GM23338 (cell line): ENCODE measurements around the gene POLDIP3. TPM values are rescaled to one million over a fixed set of nuclear protein-coding genes. Genes with fewer than 3 reads are reported as not detected.

Experiments
- ATAC-seq: fragments of 200-7000 bp; cut with Tn5 transposase; 3 replicates; pipeline ENCODE4 v1.9.1; 2020
- DNase-seq: peaks from one replicate; pipeline ENCODE4 v3.0.0-alpha.2; 2015; ENCODE audit warnings: low spot score
- H2AFZ ChIP-seq: fragments of 200-600 bp; sonication (generic); 2 replicates; pipeline ENCODE4 v1.8.0; 2016; ENCODE audit warnings: antibody characterized with exemption, mild to moderate bottlenecking, moderate library complexity
- H3F3A ChIP-seq: fragments of 200-600 bp; sonication (generic); replicated peaks from 2 replicates; pipeline ENCODE4 v1.8.0; 2017; ENCODE audit warnings: antibody characterized with exemption, mixed run types, low read depth
- H3K27ac ChIP-seq: fragments of 200-600 bp; sonication (generic); 2 replicates; pipeline ENCODE4 v1.6.1; 2016; ENCODE audit warnings: low read depth
- H3K27me3 ChIP-seq: fragments of 200-600 bp; sonication (generic); 2 replicates; pipeline ENCODE4 v1.8.0; 2016; ENCODE audit warnings: mild to moderate bottlenecking, mixed run types, moderate library complexity; ENCODE audit not compliant: insufficient read depth
- H3K36me3 ChIP-seq: fragments of 200-600 bp; sonication (generic); 2 replicates; pipeline ENCODE4 v1.8.0; 2016; ENCODE audit warnings: mild to moderate bottlenecking; ENCODE audit not compliant: insufficient read depth
- H3K4me1 ChIP-seq: fragments of 200-600 bp; sonication (generic); 2 replicates; pipeline ENCODE4 v1.8.0; 2016; ENCODE audit warnings: mild to moderate bottlenecking, moderate library complexity; ENCODE audit not compliant: insufficient read depth
- H3K4me2 ChIP-seq: fragments of 200-600 bp; sonication (generic); 2 replicates; pipeline ENCODE4 v1.7.1; 2017; ENCODE audit warnings: mixed run types
- H3K4me3 ChIP-seq: fragments of 200-600 bp; sonication (generic); 2 replicates; pipeline ENCODE4 v1.6.1; 2016; ENCODE audit warnings: mixed run types
- H3K79me2 ChIP-seq: fragments of 200-600 bp; sonication (generic); replicated peaks from 2 replicates; pipeline ENCODE4 v1.8.0; 2017; ENCODE audit warnings: mild to moderate bottlenecking; ENCODE audit not compliant: insufficient read depth
- H3K9me2 ChIP-seq: fragments of 200-600 bp; sonication (generic); 2 replicates; pipeline ENCODE4 v1.8.0; 2017; ENCODE audit not compliant: insufficient read depth
- H4K20me1 ChIP-seq: fragments of 200-600 bp; sonication (generic); replicated peaks from 2 replicates; pipeline ENCODE4 v1.8.0; 2017; ENCODE audit warnings: mild to moderate bottlenecking; ENCODE audit not compliant: insufficient read depth
- H3K27ac Mint-ChIP-seq: 2 replicates; pipeline ENCODE4 v1.8.0; 2020; ENCODE audit warnings: inconsistent platforms, mild to moderate bottlenecking, moderate library complexity, mixed read lengths
- H3K27me3 Mint-ChIP-seq: 3 replicates; pipeline ENCODE4 v1.8.0; 2022; ENCODE audit warnings: low read depth, mild to moderate bottlenecking, moderate library complexity, mixed read lengths, inconsistent platforms; ENCODE audit not compliant: insufficient read depth, poor library complexity
- H3K36me3 Mint-ChIP-seq: 3 replicates; pipeline ENCODE4 v1.8.0; 2021; ENCODE audit warnings: low read depth, mild to moderate bottlenecking, inconsistent platforms, moderate library complexity, mixed read lengths
- H3K4me1 Mint-ChIP-seq: 3 replicates; pipeline ENCODE4 v1.8.0; 2020; ENCODE audit warnings: mild to moderate bottlenecking, inconsistent platforms, mixed read lengths
- H3K4me3 Mint-ChIP-seq: 3 replicates; pipeline ENCODE4 v1.8.0; 2021; ENCODE audit warnings: moderate library complexity, mild to moderate bottlenecking, inconsistent platforms, mixed read lengths
- H3K9me3 Mint-ChIP-seq: 3 replicates; pipeline ENCODE4 v1.8.0; 2020; ENCODE audit warnings: moderate library complexity, mild to moderate bottlenecking, inconsistent platforms, mixed read lengths
- CREB1 ChIP-seq: fragments of 250-450 bp; sonication (Bioruptor Pico); IDR thresholded peaks from 2 replicates; pipeline ENCODE4 v1.5.0; 2020; ENCODE audit warnings: low read depth, mild to moderate bottlenecking, moderate library complexity
- EZH2 ChIP-seq: fragments of 200-600 bp; sonication (generic); IDR thresholded peaks from one replicate; pipeline ENCODE4 v1.8.0; 2017; ENCODE audit warnings: antibody characterized with exemption, mild to moderate bottlenecking, low read depth; ENCODE audit not compliant: unreplicated experiment
- EZH2phosphoT487 ChIP-seq: fragments of 200-600 bp; sonication (generic); IDR thresholded peaks from one replicate; pipeline ENCODE4 v1.8.1; 2018; ENCODE audit warnings: antibody characterized with exemption; ENCODE audit not compliant: unreplicated experiment
- JUNB ChIP-seq: IDR thresholded peaks from one replicate; pipeline ENCODE4 v1.6.1; 2016; ENCODE audit warnings: antibody characterized with exemption; ENCODE audit not compliant: unreplicated experiment
- NANOG ChIP-seq: IDR thresholded peaks from 2 replicates; pipeline ENCODE4 v1.6.1; 2016; ENCODE audit warnings: antibody characterized with exemption, borderline replicate concordance
- POLR2AphosphoS5 ChIP-seq: IDR thresholded peaks from 2 replicates; pipeline ENCODE4 v1.6.1; 2016; ENCODE audit warnings: antibody characterized with exemption, low read depth
- STAT1 ChIP-seq: IDR thresholded peaks from one replicate; pipeline ENCODE4 v1.6.1; 2016; ENCODE audit warnings: antibody characterized with exemption; ENCODE audit not compliant: unreplicated experiment
- ZNF114 ChIP-seq: fragments of 250-450 bp; sonication (Bioruptor Pico); IDR thresholded peaks from 2 replicates; pipeline ENCODE4 v1.5.0; 2020; ENCODE audit warnings: mild to moderate bottlenecking, moderate library complexity
- ZNF331 ChIP-seq: fragments of 250-450 bp; sonication (Bioruptor Pico); IDR thresholded peaks from 2 replicates; pipeline ENCODE4 v1.5.0; 2020; ENCODE audit warnings: low read depth, mild to moderate bottlenecking, moderate library complexity
- polyA plus RNA-seq: library from polyadenylated mRNA; unstranded; fragments of >200 nt; fragmentation: Nextera tagmentation; extraction: Ambion mirVana; gene quantifications from 2 replicates; pipeline ENCODE4 v1.2.1, GENCODE V29; 2016
- total RNA-seq: library from RNA; depleted of rRNA; stranded (reverse); fragments of >200 nt; shearing (Covaris generic); gene quantifications from 2 replicates; pipeline ENCODE4 v1.2.3, GENCODE V29; 2014
- TF ChIP-seq, protein P1 (sequence below), 2 experiments: fragments of 200-600 bp in 1 of 2; sonication (generic) in 1 of 2; conservative IDR thresholded peaks; 2 replicates each; pipeline versions ENCODE4 v1.5.1 to v1.6.1; 2016 to 2017; ENCODE audit warnings: antibody characterized with exemption in 2 of 2, low read depth in 2 of 2, mild to moderate bottlenecking in 2 of 2, moderate library complexity in 1 of 2
- TF ChIP-seq, protein P2 (sequence below): IDR thresholded peaks from 2 replicates; pipeline ENCODE4 v1.6.1; 2016; ENCODE audit warnings: antibody characterized with exemption
- TF ChIP-seq, protein P3 (sequence below): fragments of 250-450 bp; sonication (Bioruptor Pico); IDR thresholded peaks from 2 replicates; pipeline ENCODE4 v1.5.0; 2020; ENCODE audit warnings: mild to moderate bottlenecking, moderate library complexity
- TF ChIP-seq, protein P4 (sequence below): IDR thresholded peaks from one replicate; pipeline ENCODE4 v1.6.1; 2018; ENCODE audit warnings: antibody characterized with exemption; ENCODE audit not compliant: unreplicated experiment

POLDIP3 gene
- total and polyA plus RNA-seq, 2 experiments from 2014 or later, result 38.2 to 54.3 TPM

DNA sequence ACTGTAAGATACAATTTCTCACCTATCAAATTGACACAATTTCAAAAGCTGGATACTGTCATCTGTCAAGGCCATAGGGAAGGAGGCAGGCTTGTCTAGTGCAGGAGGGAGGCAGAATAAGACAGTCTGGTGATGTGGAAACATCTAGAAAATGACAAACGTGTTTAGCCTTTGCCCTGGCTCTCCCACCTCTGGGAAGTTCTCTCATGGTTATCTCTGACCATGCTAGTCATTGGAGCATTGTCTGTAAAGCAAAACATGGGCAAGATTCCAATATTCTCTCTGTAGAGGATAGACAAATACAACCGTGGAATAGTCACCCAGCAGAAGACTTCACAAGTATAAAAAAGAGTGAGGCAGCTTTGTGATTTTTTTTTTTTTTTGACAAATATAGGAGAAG, 70.0 kb downstream of the POLDIP3 start:
- Mint-ChIP-seq H3K4me1 (peaks cover 9% of the 10 kb centered on the region), H3K9me3 (no peaks in the 10 kb centered on the region; the same call in 2 of the 3 replicates), H3K4me3 (no peak overlapping the region), H3K27ac (no peak overlapping the region), H3K36me3 (no peaks in the 10 kb centered on the region), H3K27me3 (peaks cover 10% of the 10 kb centered on the region)
- H4K20me1 ChIP-seq, result no peaks in the 10 kb centered on the region
- H3F3A ChIP-seq, result peaks cover 9% of the 10 kb centered on the region
- no peaks in the 10 kb centered on the region for H3K9me2 ChIP-seq
- DNase-seq, result no peak
- H3K27ac ChIP-seq, result no peak overlapping the region
- H2AFZ ChIP-seq, result no peak overlapping the region
- H3K36me3 ChIP-seq, result no peaks in the 10 kb centered on the region
- peaks cover 14% of the 10 kb centered on the region for H3K4me1 ChIP-seq
- H3K4me2 ChIP-seq, result no peak overlapping the region
- no peaks in the 10 kb centered on the region for H3K79me2 ChIP-seq
- TF ChIP-seq, protein P1, sequence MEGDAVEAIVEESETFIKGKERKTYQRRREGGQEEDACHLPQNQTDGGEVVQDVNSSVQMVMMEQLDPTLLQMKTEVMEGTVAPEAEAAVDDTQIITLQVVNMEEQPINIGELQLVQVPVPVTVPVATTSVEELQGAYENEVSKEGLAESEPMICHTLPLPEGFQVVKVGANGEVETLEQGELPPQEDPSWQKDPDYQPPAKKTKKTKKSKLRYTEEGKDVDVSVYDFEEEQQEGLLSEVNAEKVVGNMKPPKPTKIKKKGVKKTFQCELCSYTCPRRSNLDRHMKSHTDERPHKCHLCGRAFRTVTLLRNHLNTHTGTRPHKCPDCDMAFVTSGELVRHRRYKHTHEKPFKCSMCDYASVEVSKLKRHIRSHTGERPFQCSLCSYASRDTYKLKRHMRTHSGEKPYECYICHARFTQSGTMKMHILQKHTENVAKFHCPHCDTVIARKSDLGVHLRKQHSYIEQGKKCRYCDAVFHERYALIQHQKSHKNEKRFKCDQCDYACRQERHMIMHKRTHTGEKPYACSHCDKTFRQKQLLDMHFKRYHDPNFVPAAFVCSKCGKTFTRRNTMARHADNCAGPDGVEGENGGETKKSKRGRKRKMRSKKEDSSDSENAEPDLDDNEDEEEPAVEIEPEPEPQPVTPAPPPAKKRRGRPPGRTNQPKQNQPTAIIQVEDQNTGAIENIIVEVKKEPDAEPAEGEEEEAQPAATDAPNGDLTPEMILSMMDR (conservative IDR thresholded peaks at IDR 0.05; ENCODE audit: low read depth in 2 of 2), result no peak
- TF ChIP-seq NANOG, result no peak
- TF ChIP-seq CREB1 (CRISPR knock-in tag), result no peak
- TF ChIP-seq ZNF114, result no peak
- no peak for TF ChIP-seq EZH2
- TF ChIP-seq, protein P2, sequence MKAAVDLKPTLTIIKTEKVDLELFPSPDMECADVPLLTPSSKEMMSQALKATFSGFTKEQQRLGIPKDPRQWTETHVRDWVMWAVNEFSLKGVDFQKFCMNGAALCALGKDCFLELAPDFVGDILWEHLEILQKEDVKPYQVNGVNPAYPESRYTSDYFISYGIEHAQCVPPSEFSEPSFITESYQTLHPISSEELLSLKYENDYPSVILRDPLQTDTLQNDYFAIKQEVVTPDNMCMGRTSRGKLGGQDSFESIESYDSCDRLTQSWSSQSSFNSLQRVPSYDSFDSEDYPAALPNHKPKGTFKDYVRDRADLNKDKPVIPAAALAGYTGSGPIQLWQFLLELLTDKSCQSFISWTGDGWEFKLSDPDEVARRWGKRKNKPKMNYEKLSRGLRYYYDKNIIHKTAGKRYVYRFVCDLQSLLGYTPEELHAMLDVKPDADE, result no peak
- TF ChIP-seq, protein P3, sequence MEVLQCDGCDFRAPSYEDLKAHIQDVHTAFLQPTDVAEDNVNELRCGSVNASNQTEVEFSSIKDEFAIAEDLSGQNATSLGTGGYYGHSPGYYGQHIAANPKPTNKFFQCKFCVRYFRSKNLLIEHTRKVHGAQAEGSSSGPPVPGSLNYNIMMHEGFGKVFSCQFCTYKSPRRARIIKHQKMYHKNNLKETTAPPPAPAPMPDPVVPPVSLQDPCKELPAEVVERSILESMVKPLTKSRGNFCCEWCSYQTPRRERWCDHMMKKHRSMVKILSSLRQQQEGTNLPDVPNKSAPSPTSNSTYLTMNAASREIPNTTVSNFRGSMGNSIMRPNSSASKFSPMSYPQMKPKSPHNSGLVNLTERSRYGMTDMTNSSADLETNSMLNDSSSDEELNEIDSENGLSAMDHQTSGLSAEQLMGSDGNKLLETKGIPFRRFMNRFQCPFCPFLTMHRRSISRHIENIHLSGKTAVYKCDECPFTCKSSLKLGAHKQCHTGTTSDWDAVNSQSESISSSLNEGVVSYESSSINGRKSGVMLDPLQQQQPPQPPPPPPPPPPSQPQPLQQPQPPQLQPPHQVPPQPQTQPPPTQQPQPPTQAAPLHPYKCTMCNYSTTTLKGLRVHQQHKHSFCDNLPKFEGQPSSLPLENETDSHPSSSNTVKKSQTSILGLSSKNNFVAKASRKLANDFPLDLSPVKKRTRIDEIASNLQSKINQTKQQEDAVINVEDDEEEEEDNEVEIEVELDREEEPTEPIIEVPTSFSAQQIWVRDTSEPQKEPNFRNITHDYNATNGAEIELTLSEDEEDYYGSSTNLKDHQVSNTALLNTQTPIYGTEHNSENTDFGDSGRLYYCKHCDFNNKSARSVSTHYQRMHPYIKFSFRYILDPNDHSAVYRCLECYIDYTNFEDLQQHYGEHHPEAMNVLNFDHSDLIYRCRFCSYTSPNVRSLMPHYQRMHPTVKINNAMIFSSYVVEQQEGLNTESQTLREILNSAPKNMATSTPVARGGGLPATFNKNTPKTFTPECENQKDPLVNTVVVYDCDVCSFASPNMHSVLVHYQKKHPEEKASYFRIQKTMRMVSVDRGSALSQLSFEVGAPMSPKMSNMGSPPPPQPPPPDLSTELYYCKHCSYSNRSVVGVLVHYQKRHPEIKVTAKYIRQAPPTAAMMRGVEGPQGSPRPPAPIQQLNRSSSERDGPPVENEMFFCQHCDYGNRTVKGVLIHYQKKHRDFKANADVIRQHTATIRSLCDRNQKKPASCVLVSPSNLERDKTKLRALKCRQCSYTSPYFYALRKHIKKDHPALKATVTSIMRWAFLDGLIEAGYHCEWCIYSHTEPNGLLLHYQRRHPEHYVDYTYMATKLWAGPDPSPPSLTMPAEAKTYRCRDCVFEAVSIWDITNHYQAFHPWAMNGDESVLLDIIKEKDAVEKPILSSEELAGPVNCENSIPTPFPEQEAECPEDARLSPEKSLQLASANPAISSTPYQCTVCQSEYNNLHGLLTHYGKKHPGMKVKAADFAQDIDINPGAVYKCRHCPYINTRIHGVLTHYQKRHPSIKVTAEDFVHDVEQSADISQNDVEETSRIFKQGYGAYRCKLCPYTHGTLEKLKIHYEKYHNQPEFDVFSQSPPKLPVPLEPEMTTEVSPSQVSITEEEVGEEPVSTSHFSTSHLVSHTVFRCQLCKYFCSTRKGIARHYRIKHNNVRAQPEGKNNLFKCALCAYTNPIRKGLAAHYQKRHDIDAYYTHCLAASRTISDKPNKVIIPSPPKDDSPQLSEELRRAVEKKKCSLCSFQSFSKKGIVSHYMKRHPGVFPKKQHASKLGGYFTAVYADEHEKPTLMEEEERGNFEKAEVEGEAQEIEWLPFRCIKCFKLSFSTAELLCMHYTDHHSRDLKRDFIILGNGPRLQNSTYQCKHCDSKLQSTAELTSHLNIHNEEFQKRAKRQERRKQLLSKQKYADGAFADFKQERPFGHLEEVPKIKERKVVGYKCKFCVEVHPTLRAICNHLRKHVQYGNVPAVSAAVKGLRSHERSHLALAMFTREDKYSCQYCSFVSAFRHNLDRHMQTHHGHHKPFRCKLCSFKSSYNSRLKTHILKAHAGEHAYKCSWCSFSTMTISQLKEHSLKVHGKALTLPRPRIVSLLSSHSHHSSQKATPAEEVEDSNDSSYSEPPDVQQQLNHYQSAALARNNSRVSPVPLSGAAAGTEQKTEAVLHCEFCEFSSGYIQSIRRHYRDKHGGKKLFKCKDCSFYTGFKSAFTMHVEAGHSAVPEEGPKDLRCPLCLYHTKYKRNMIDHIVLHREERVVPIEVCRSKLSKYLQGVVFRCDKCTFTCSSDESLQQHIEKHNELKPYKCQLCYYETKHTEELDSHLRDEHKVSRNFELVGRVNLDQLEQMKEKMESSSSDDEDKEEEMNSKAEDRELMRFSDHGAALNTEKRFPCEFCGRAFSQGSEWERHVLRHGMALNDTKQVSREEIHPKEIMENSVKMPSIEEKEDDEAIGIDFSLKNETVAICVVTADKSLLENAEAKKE, result no peak
- no peak for TF ChIP-seq ZNF331 (CRISPR knock-in tag)
- TF ChIP-seq, protein P4, sequence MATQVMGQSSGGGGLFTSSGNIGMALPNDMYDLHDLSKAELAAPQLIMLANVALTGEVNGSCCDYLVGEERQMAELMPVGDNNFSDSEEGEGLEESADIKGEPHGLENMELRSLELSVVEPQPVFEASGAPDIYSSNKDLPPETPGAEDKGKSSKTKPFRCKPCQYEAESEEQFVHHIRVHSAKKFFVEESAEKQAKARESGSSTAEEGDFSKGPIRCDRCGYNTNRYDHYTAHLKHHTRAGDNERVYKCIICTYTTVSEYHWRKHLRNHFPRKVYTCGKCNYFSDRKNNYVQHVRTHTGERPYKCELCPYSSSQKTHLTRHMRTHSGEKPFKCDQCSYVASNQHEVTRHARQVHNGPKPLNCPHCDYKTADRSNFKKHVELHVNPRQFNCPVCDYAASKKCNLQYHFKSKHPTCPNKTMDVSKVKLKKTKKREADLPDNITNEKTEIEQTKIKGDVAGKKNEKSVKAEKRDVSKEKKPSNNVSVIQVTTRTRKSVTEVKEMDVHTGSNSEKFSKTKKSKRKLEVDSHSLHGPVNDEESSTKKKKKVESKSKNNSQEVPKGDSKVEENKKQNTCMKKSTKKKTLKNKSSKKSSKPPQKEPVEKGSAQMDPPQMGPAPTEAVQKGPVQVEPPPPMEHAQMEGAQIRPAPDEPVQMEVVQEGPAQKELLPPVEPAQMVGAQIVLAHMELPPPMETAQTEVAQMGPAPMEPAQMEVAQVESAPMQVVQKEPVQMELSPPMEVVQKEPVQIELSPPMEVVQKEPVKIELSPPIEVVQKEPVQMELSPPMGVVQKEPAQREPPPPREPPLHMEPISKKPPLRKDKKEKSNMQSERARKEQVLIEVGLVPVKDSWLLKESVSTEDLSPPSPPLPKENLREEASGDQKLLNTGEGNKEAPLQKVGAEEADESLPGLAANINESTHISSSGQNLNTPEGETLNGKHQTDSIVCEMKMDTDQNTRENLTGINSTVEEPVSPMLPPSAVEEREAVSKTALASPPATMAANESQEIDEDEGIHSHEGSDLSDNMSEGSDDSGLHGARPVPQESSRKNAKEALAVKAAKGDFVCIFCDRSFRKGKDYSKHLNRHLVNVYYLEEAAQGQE, result no peak
- TF ChIP-seq POLR2AphosphoS5, result no peak
- TF ChIP-seq JUNB, result no peak
- TF ChIP-seq STAT1, result no peak
- TF ChIP-seq EZH2phosphoT487, result no peak
- no peak for ATAC-seq
- no peaks in the 10 kb centered on the region for H3K27me3 ChIP-seq
- H3K4me3 ChIP-seq, result no peak overlapping the region
